ENCODE data around the gene FLNB. TPM values are rescaled to one million over a fixed set of nuclear protein-coding genes. Genes with fewer than 3 reads are reported as not detected.

Gene FLNB
- total and polyA plus RNA-seq, 2 of the 13 experiments (the other 11 are each of a cell fraction or from before 2014, with no cell fraction given): 106 to 130 TPM

- Histone ChIP-seq H3K4me2 (ENCODE audit: low read depth, low read length) (no peak overlapping the region), H3K9me3 (ENCODE audit: low read length) (no peaks in the 10 kb centered on the region), H3K79me2 (ENCODE audit: insufficient read depth, low read length) (no peaks in the 10 kb centered on the region), H3K9ac (ENCODE audit: insufficient read depth, low read depth, low read length) (no peak overlapping the region), H3K36me3 (replicated peaks in 1 of 2; ENCODE audit: control insufficient read depth in 1 of 2, insufficient read depth in 2 of 2, low read length in 2 of 2) (peaks cover 62 to 88% of the 10 kb centered on the region in 2 experiments), H3K27me3 (ENCODE audit: control insufficient read depth in 1 of 2, insufficient read depth in 2 of 2, low read length in 2 of 2) (no peaks in the 10 kb centered on the region), H3K4me3 (replicated peaks in 1 of 3; ENCODE audit: insufficient read depth in 1 of 3, low read depth in 2 of 3, low read length in 3 of 3) (no peak overlapping the region), H3K27ac (ENCODE audit: extremely low read length, insufficient read depth, low read length) (no peak overlapping the region), H2AFZ (ENCODE audit: low read length) (no peak overlapping the region), H3K4me1 (ENCODE audit: insufficient read depth, low read length) (peaks cover 5% of the 10 kb centered on the region), H4K20me1 (ENCODE audit: insufficient read depth, low read length) (peaks cover 4% of the 10 kb centered on the region; the same call in 1 of the 2 replicates)
- intact Hi-C loops (cut with micrococcal nuclease; ENCODE audit: unreplicated experiment) (no loop called here), in situ Hi-C loops (cut with HindIII; ENCODE audit: extremely low pct_ligation_motif_present, low pct_unique_long_range_greater_than_20kb) (no loop called here)
- no peak for FAIRE-seq
- ATAC-seq: no peak
- DNase-seq (ENCODE audit: low spot score): no peak
- no TSS peak for BruUV-seq (replicated peaks)
- ChIA-PET CTCF (ENCODE audit: low intra/inter-chr PET ratio, low total read pairs) (no interaction called here), POLR2A (no interaction called here)
- 94% methylated on average over 4 of the region's 4 CpGs for WGBS (ENCODE audit: low lambda C conversion rate)
- TF ChIP-seq, protein P1, sequence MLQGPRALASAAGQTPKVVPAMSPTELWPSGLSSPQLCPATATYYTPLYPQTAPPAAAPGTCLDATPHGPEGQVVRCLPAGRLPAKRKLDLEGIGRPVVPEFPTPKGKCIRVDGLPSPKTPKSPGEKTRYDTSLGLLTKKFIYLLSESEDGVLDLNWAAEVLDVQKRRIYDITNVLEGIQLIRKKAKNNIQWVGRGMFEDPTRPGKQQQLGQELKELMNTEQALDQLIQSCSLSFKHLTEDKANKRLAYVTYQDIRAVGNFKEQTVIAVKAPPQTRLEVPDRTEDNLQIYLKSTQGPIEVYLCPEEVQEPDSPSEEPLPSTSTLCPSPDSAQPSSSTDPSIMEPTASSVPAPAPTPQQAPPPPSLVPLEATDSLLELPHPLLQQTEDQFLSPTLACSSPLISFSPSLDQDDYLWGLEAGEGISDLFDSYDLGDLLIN (CRISPR knock-in tag; IDR thresholded peaks at IDR 0.05; ENCODE audit: borderline replicate concordance): no peak
- TF ChIP-seq SNAI1 (CRISPR knock-in tag; IDR thresholded peaks at IDR 0.05; ENCODE audit: borderline replicate concordance): no peak
- no peak for TF ChIP-seq GLI4 (CRISPR knock-in tag; IDR thresholded peaks at IDR 0.05; ENCODE audit: borderline replicate concordance)
- no peak for TF ChIP-seq HMGA1 (CRISPR knock-in tag; conservative IDR thresholded peaks at IDR 0.05)
- no peak for TF ChIP-seq ZNF598 (CRISPR knock-in tag; IDR thresholded peaks at IDR 0.05; ENCODE audit: borderline replicate concordance)
- TF ChIP-seq CEBPG (CRISPR knock-in tag; IDR thresholded peaks at IDR 0.05): no peak
- no peak for TF ChIP-seq ZNF296 (CRISPR knock-in tag; conservative IDR thresholded peaks at IDR 0.05)
- TF ChIP-seq HHEX (CRISPR knock-in tag; IDR thresholded peaks at IDR 0.05): no peak
- no peak for TF ChIP-seq ZFP41 (CRISPR knock-in tag; IDR thresholded peaks at IDR 0.05; ENCODE audit: borderline replicate concordance)
- TF ChIP-seq ZNF10 (CRISPR knock-in tag; IDR thresholded peaks at IDR 0.05; ENCODE audit: borderline replicate concordance, low read depth): no peak
- no peak for TF ChIP-seq ZNF3 (CRISPR knock-in tag; IDR thresholded peaks at IDR 0.05)
- TF ChIP-seq TBP (CRISPR knock-in tag; IDR thresholded peaks at IDR 0.05): no peak
Observed at GRCh38 chr3:58137306-58137705, 129.1 kb downstream of the FLNB start.
